LoVo (cell line): ENCODE measurements around the gene DCPS.
A peak's percentile ranks its signal among the peaks of the same experiment; 100 is the strongest.
"Not testable (repeated sequence)": the region's sequence is repeated elsewhere in the genome, so short reads cannot be mapped to it uniquely, and the experiment has no call there.

Experiments
- DNase-seq: peaks from one replicate; pipeline ENCODE4 v3.0.0-alpha.2; 2016; ENCODE audit warnings: low spot score

Gene DCPS, protein sequence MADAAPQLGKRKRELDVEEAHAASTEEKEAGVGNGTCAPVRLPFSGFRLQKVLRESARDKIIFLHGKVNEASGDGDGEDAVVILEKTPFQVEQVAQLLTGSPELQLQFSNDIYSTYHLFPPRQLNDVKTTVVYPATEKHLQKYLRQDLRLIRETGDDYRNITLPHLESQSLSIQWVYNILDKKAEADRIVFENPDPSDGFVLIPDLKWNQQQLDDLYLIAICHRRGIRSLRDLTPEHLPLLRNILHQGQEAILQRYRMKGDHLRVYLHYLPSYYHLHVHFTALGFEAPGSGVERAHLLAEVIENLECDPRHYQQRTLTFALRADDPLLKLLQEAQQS

GRCh38 chr11:126303623-126304456 lies at the start of gene DCPS:
Gene DCPS, plus strand, starts transcription at chr11:126304060. Its CDS starts 21 bp downstream, at chr11:126304081.
- peak; percentile 91 for DNase-seq

- no peak for DNase-seq
Measured at GRCh38 chr11:126254819-126255218, 49.0 kb upstream of the DCPS start.

DNA sequence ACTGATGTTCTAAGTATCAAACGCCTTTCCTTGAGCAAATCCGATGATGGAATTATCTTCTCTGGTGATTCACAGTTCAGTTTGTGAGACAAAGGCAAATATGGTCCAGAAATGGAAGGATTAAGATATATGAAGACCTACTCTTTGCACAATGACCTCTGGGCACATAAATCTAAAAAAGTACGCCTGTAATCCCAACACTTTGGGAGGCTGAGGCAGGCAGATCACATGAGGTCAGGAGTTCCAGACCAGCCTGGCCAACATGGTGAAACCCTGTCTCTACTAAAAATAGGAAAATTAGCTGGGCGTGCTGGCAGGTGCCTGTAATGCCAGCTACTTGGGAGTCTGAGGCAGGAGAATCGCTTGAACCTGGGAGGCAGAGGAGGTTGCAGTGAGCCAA lies 48.4 kb upstream of the DCPS start:
- not testable (repeated sequence) for DNase-seq

GRCh38 chr11:126256216-126256615 lies 47.6 kb upstream of the DCPS start:
- DNase-seq: no peak

DNA sequence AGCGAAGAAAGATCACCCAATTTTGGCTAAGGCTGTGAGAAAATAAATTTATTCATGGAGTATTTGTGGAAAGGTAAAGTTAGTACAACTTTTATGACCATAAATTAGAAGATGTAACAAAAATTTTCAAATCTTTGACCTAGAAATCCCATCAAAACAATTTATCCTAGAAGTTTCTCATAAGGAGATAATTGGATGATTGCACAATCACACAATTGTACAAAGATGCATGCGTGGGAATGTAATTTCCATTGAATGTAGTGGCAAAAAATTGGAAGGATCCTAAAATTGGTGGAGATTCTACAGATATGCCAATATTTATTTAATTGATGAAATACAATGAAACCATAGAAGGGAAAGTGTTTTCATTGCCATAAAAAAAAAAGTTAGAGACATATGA lies 46.7 kb upstream of the DCPS start:
- no peak for DNase-seq

DNA sequence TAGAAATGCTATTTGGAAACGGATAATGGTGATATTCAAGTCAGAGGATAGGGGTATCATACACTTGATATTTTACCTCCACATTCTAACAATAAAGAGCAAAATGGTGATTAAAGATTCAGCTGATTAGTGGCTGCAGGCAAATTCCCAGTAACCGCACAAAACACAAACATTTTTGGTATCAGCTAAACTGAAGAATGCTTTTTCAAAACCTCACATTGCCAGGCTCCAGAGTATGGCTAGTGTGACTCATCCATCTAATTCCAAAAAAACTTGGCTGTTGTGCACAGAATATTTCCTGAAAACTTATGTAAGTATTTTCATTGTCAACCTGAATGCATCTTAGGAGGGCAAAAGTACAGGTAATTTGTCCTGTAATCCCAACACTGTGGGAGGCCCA lies 46.1 kb upstream of the DCPS start:
- no peak for DNase-seq

- no peak for DNase-seq
Measured at GRCh38 chr11:126262216-126262615, 41.6 kb upstream of the DCPS start.

- DNase-seq: no peak
Measured at GRCh38 chr11:126263489-126263888, 40.4 kb upstream of the DCPS start.

GRCh38 chr11:126265811-126266210 lies 38.0 kb upstream of the DCPS start:
- no peak for DNase-seq

DNA sequence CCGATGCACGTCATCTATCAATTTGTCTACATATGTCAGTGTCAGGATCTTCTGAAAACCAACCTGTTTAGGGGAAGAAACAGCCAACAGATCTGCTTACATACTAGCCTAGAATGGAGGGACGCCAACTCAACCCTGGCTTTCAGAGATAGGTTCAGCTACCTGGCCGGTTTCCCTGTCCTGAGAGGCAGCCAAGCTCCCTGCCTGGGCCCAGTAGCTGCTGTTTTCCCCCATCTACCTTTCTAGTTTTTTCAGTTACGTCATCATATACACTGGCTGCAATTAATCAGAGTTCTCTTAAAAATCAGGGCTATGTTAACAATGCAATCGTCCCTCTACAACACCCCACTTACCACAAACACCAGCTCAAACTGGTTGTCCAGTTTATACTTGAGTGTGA lies 36.2 kb upstream of the DCPS start:
- DNase-seq: no peak

- no peak for DNase-seq
Measured at GRCh38 chr11:126268361-126268707, 35.5 kb upstream of the DCPS start.

DNA sequence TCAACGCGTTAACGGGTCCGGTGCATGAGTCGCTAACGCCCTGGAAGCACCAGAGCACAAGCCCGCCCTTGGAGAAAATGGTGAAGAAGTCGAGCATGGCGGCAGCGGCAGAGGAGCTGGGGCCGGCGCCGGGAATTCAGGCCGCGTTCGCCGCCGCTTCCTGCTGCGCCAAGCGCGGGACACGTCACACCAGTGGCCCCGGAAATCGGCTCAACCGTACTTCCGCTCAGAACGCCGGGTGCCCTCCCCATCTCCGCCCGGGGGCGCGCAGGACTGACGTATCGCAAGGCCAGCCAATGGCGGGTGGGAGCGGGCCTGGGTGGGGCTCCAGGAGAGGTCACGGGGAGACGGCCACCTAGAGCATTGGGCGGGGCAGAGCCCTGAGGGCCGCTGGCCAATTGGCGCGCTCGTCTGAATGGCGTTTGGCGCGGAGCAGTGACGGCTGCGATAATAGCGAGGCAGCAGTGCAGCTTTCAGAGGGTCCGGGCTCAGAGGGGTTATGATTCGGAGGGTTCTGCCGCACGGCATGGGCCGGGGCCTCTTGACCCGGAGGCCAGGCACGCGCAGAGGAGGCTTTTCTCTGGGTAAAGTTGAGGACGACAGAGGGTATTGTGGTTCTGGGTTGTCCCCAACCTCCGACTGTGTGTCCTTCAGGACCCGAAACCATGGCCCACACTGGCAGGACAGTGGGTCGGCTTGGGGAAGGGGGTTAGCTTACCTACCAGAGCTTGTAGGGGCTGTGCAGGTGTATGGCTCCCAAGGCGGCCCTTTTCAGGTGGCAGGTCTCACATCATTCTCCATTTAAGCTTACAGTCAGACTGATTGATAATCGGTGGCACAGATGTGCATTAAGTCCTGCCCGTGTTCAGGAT lies 34.9 kb upstream of the DCPS start, which contains the start of the genes FOXRED1 and SRPRA:
TSS of gene FOXRED1 (plus strand) at position 447 of the 872 bp plus-strand sequence. CDS start at position 500, 53 bp downstream.
TSS of gene SRPRA (minus strand) at position 188 of the 872 bp plus-strand sequence. CDS start at position 97, 91 bp downstream.
- peak; percentile 98 for DNase-seq

- no peak for DNase-seq
Measured at GRCh38 chr11:126277322-126277721, 26.5 kb upstream of the DCPS start.

DNA sequence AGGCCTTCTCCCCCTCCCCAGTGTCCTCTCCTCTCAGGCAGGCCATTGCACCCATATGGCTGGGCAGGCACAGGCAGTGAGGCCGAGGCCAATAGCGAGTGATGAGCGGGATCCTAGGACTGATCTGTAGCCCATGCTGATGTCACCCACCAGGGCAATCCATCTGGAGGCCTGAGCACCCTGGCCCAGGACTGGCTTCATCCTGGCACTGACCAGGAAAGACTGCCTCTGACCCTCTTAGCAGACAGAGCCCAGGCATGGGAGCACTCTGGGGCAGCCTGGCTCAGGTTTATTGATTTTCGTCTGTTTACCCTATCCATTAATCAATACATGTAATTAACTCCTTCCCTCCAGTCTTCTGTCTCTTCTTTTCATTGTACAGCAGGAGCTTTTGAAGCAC lies 26.1 kb upstream of the DCPS start:
- DNase-seq: no peak

DNA sequence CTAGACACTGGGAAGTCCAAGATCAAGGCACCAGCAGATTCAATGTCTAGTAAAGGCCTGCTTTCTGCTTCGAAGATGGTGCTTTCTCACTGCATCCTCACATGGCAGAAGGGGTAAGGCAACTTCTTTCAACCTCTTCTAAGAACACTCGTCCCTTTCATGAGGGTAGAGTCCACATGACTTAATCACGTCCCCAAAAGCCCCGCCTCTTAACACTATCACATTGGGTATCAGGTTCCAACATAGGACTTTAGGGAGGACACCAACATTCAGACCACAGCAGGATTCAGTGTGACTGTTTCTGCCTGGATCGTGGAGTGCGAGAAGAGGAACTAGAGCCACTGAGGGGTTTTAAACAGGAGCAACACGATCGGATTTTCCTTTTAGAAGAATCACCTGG lies 24.7 kb upstream of the DCPS start:
- no peak for DNase-seq

- no peak for DNase-seq
Measured at GRCh38 chr11:126280595-126280994, 23.3 kb upstream of the DCPS start.

DNA sequence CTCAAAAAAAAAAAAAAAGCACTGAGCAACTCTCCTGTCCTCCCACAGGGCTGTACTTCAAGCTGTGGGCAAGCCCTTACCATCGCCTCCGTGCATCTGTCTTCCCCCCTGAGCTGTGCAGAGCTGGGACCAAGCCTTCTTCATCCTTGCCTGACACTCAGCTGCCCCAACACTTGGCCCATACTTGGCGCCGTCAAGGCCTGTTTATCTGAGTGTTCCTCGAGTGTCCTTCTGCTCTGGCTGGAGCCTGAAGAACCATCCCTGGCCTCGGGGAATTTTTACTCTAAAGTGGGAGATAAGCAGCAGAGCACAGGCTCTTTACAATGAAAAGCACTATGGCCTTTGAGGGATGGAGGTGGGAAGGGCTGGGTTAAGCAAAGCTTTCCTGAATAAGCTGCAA lies 22.6 kb upstream of the DCPS start:
- no peak for DNase-seq

DNA sequence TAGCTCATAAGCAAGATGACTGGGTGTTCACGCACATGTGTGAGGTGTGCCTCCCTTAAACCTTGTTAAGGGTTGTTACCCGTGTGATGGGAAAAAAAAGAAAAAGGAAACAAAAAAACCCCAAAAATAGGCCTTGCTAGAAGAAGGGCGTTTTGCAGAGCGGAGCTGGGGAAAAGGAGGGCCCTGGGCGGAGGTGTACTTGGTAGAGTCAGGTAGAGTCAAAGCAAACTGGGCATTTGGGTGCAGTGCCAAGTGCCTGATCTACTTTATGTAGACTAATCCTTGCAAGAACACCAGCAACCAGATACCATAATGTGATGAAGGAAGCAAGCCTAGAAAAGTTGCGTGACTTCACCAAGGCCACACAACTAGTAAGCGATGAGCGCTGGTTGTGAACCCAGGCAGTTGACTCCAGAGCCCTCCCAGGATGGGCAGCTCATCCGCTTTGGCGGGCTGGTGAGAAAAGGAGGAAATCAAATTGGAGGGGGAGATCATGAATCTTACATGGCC lies 22.1 kb upstream of the DCPS start:
- no peak for DNase-seq

DNA sequence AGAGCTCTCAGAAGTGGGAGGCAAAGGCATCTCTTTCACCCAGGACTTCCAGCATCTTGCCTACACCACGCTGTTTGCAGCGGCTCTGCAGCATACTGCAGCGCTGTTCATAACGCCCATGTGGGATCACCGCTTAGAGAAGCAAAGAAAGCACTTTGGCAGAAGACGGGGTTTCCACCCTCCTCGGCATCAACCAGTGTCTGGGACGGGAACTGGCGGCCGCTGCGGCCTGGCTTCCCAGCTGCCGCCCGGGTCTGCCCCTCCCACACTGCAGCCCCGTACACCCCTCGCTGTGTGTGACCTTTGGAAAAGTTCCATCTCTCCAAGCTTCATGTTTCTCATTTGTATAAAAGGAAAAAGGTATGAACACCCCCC lies 21.5 kb upstream of the DCPS start:
- no peak for DNase-seq

- peak; percentile 57 for DNase-seq
Measured at GRCh38 chr11:126282736-126283591, 20.9 kb upstream of the DCPS start, which contains the start of gene TIRAP. Gene TIRAP, plus strand, starts transcription at chr11:126283093. Its CDS starts 7,802 bp downstream, at chr11:126290895.

GRCh38 chr11:126284829-126285228 lies 19.0 kb upstream of the DCPS start:
- DNase-seq: peak; percentile 86
